Measurements from ENCODE around the gene RNMT.

GRCh38 chr18:13715330-13715729, 11.1 kb upstream of the RNMT start:
- TF ChIP-seq CTCF (IDR thresholded peaks at IDR 0.05; ENCODE audit: insufficient read depth, low read depth, low read length), result no peak
- no peak for TF ChIP-seq EZH2 (IDR thresholded peaks at IDR 0.05; ENCODE audit: insufficient read depth, low read length)

All from astrocyte (in vitro differentiated cells and primary cell).